GM12892 (cell line): ENCODE results near the gene NFIB.

Source experiments
- POLR2A ChIP-seq: IDR thresholded peaks from 2 replicates; pipeline ENCODE4 v1.6.1; 2011; ENCODE audit warnings: low read depth, low read length, control low read depth
- TAF1 ChIP-seq: IDR thresholded peaks from 2 replicates; pipeline ENCODE4 v1.6.1; 2011; ENCODE audit warnings: low read depth, mild to moderate bottlenecking, control low read depth, low read length, borderline replicate concordance

DNA sequence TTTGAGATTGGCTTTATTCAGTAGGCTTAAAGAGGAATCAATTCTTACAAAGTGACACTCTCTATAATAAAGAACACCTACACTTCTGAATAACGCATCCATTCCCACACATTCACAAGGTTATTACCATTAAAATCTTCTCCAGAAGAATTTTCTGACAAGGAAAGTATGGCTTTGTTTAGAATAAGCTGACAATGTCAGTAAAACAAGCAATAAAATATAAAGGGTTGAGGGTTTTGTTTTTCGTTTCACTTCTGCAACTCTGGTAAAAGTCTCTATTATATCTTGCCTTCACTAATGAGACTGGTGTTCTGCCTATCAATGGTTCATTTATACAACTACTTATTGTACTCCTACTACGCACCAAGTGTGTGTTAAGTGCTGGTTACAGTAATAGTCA, 169.7 kb downstream of the NFIB start:
- TF ChIP-seq POLR2A (no peak), TAF1 (no peak)
